Measurements from ENCODE around the gene EFNA5.

Gene EFNA5

DNA sequence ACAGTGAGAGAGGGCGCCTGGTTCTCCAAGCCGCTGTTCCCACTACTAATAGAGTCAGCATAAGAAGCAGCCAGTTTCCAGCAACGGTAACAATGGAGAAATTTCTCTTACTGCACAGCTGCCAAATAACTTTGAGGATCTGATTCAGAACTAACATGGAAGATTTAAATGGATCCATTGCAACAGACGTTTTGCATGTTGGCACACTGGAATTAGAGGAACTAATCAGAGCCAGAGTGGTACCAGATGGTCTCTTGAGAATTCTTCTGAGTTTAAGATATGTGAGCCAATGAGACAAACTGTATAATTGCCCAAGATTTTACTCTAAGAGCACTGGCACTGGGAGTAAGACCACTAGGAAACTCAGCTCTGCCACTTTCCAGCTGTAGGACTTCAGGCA, 186.5 kb downstream of the EFNA5 start:
- H3K4me3 ChIP-seq (ENCODE audit: low read depth, low read length): no peak overlapping the region
- TF ChIP-seq, protein P1, sequence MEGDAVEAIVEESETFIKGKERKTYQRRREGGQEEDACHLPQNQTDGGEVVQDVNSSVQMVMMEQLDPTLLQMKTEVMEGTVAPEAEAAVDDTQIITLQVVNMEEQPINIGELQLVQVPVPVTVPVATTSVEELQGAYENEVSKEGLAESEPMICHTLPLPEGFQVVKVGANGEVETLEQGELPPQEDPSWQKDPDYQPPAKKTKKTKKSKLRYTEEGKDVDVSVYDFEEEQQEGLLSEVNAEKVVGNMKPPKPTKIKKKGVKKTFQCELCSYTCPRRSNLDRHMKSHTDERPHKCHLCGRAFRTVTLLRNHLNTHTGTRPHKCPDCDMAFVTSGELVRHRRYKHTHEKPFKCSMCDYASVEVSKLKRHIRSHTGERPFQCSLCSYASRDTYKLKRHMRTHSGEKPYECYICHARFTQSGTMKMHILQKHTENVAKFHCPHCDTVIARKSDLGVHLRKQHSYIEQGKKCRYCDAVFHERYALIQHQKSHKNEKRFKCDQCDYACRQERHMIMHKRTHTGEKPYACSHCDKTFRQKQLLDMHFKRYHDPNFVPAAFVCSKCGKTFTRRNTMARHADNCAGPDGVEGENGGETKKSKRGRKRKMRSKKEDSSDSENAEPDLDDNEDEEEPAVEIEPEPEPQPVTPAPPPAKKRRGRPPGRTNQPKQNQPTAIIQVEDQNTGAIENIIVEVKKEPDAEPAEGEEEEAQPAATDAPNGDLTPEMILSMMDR (IDR thresholded peaks at IDR 0.05; ENCODE audit: borderline replicate concordance, insufficient read depth, low read depth, low read length): no peak

DNA sequence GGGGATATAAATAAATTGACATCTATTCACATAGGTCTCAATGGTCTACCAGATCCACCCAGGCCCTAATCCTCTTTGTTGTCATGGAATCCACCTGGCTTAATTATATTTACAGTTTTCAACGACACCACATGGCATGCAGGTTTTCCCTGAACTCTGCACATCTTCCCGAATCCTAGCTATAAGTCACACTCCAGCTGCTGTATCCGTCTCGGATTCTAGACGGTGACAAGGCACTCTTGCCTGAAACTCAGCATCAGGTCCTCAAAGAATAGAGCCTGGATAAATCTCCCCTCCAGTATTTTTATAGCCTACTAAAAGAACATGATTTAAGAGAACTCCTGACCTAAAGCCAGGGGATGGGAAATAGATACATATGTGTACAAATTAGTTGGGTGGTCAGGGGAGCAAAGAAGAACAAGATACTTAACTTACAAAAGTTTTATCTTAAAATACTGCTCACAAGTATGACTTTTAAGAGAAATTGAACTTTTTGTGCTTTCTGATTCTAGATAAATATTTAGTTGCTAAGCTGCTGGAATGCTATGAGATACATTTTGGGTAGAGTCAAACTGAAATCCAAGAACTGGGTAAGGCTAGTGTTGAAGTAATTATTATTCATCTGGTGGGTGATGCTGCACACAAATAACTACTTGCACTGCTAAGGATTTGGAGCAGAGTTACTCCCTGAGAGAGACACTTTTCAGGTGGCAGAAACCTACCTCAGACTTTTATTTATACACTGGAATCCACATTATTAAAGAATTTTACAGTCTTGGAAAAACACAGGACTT, 187.3 kb downstream of the EFNA5 start:
- TF ChIP-seq, protein P1 (IDR thresholded peaks at IDR 0.05; ENCODE audit: borderline replicate concordance, insufficient read depth, low read depth, low read length): no peak
- no peak overlapping the region for H3K4me3 ChIP-seq (ENCODE audit: low read depth, low read length)

DNA sequence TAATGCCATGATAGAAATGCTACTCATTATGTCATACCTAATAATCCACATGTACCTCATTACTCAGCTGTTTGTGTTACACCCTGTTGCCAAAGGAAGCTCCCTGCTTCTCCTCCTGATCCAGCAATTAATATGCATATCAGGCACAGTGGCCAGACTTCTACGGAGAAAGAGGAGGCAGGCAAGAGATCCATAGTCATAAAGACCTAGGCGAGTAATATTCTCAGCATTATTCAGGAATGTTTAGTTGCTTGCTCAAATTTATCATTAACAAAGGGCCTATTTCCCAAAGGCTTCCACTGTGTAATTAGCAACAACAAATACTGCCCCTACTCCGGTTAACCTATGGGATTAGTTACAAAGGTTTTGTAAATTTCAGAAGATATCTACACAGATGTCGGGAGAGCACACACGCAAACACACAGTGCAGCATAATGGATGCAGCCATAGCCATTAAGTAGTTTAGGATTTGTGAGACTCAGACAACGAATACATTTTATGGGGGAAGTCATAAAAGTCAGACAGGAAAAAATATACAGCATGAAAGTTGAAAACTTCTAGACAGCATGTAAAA, 192.6 kb downstream of the EFNA5 start:
- TF ChIP-seq, protein P1 (IDR thresholded peaks at IDR 0.05; ENCODE audit: borderline replicate concordance, insufficient read depth, low read depth, low read length): no peak
- no peak overlapping the region for H3K4me3 ChIP-seq (ENCODE audit: low read depth, low read length)

DNA sequence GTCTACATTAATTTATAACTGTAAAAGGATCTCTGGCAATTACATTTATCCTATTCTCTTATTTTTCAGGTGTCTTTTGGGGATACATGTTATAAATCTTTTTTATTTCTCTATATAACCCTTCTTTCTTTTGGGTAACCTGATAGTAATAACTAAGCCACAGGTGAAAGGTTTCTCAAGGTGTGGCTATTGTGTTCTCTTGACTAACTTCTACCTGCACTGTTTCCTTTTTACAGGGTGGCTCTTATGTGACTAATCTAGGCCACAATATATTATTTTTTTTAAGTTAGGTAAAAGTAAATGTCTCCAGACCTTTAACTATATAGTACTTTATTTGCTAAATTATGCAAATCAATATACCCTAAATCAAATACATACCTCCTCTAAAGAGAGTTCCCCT, 193.2 kb downstream of the EFNA5 start:
- no peak overlapping the region for H3K4me3 ChIP-seq (ENCODE audit: low read depth, low read length)
- TF ChIP-seq, protein P1 (IDR thresholded peaks at IDR 0.05; ENCODE audit: borderline replicate concordance, insufficient read depth, low read depth, low read length): no peak

DNA sequence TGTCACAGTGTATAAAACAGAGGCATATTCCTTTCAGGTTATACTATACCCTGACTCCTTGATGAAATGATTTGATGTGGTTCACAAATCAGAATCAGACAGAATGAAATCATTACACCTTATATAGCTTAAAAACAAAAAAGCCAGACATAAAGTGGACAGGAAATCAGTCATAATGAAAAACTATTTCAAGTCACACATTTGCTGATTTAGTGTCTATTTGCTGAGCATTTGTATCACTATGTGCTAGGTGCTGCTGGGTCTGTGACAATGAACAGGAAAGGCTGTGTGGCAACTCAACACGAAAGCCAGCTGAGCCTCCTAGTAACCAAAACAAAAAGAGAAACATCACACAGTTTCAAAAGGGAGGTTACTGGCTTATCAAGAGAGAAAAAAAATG, 194.0 kb downstream of the EFNA5 start:
- TF ChIP-seq, protein P1 (IDR thresholded peaks at IDR 0.05; ENCODE audit: borderline replicate concordance, insufficient read depth, low read depth, low read length): no peak
- H3K4me3 ChIP-seq (ENCODE audit: low read depth, low read length): no peak overlapping the region

DNA sequence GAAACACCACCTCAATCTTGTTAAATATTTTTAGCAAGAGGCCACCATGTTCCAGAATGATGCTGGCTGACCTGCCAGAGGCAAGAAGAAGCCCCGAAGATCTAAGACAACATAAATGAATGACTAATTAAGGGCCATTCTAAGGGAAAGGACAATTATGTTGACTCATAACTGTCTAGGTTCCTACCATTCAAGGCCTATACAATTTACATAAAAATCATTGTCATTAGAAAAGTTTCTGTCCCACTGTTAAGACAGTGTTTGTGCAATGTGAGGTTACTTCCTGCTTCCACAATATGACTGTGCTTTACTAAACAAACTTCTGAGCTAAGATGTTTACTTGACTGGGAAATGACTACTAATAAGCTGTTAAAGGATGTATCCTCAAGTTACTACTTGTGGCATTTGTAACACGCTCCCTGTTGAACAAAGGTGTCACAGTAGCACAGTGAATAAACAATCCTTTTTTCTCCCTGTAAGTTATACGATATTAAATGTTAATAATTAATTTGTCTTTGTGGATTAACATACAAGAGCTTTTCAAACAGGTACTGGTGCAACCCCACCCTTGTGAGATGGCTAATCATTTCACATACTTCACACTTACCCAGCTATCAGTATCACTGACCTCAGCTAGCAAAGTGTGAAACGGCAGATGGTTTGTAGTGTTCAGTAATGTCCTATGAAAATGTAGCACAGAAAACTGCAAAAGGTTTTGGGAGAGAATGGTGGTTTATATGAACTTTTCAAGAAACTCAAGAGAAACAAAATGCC, 195.8 kb downstream of the EFNA5 start:
- TF ChIP-seq, protein P1 (IDR thresholded peaks at IDR 0.05; ENCODE audit: borderline replicate concordance, insufficient read depth, low read depth, low read length): no peak
- no peak overlapping the region for H3K4me3 ChIP-seq (ENCODE audit: low read depth, low read length)
